ENCODE data around the gene B3GAT1.

DNA sequence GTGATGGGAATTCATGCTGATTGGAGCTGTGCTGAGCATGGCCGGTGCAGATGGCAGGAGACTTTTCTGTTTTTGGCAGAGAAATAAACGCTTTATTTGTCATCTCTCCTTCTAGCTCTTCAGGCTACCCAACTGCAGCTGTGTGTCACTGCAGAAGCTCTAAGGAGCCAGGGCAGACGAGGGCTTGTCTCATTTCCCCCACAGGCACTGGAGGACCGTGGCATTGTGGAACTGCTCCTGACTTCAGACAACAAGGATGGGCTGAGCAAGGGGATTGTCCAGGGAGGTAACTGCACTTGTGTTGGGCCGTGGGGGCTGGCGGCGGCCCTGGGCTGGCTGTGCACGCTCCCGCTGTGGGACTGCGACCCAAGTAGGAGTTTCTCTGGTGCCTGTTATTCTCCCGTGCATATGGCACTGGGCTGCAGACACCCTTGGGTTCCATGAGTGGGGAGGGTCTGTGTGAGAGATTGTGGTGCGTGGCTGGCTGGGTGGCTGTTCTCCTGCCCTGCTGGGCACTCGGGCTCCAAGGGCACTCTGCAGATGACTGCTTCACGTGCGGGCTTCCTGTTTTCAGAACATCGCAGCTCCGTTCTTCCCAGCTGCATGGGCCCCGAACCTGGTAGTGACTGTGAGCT is 53.1 kb downstream of the B3GAT1 start:
- TF ChIP-seq EZH2 (IDR thresholded peaks at IDR 0.05; ENCODE audit: borderline replicate concordance, low read depth, low read length, severe bottlenecking): no peak
- TF ChIP-seq, protein P1, sequence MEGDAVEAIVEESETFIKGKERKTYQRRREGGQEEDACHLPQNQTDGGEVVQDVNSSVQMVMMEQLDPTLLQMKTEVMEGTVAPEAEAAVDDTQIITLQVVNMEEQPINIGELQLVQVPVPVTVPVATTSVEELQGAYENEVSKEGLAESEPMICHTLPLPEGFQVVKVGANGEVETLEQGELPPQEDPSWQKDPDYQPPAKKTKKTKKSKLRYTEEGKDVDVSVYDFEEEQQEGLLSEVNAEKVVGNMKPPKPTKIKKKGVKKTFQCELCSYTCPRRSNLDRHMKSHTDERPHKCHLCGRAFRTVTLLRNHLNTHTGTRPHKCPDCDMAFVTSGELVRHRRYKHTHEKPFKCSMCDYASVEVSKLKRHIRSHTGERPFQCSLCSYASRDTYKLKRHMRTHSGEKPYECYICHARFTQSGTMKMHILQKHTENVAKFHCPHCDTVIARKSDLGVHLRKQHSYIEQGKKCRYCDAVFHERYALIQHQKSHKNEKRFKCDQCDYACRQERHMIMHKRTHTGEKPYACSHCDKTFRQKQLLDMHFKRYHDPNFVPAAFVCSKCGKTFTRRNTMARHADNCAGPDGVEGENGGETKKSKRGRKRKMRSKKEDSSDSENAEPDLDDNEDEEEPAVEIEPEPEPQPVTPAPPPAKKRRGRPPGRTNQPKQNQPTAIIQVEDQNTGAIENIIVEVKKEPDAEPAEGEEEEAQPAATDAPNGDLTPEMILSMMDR (IDR thresholded peaks at IDR 0.05; ENCODE audit: borderline replicate concordance, extremely low read depth, low read length, poor library complexity, severe bottlenecking): no peak

Measured in DND-41 (cell line).